Measurements from ENCODE around the gene KIF5C.

DNA sequence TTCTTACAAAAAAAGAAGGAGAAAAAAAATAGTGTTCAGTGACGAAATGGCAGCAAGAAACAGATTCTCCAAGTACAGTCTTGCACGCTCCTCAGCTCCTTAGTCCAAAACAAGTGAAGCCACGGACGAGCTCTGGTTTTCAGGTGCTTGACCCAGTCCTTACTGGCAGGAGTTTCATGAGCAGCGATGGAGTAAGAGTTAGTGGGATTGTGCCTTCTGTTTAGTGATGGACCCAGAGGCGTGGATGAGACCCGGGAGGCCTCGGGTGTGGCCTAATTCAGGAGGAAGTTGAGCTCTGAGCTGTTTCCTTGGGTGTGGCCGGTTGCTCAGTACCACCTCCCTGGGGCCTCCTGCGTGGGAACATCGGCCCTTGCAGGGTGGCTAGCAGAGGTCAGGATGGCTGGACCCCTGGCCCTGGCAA lies 52.0 kb downstream of the KIF5C start:
- TF ChIP-seq, protein P1, sequence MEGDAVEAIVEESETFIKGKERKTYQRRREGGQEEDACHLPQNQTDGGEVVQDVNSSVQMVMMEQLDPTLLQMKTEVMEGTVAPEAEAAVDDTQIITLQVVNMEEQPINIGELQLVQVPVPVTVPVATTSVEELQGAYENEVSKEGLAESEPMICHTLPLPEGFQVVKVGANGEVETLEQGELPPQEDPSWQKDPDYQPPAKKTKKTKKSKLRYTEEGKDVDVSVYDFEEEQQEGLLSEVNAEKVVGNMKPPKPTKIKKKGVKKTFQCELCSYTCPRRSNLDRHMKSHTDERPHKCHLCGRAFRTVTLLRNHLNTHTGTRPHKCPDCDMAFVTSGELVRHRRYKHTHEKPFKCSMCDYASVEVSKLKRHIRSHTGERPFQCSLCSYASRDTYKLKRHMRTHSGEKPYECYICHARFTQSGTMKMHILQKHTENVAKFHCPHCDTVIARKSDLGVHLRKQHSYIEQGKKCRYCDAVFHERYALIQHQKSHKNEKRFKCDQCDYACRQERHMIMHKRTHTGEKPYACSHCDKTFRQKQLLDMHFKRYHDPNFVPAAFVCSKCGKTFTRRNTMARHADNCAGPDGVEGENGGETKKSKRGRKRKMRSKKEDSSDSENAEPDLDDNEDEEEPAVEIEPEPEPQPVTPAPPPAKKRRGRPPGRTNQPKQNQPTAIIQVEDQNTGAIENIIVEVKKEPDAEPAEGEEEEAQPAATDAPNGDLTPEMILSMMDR (conservative IDR thresholded peaks at IDR 0.05; ENCODE audit: low read length) = no peak
- TF ChIP-seq EZH2phosphoT487 (IDR thresholded peaks at IDR 0.05; ENCODE audit: borderline replicate concordance) = no peak
